Uterus (tissue), 2 donors: Measurements from ENCODE around the gene IFIT5.

Source experiments
- POLR2A ChIP-seq, 2 donors: fragments of 450-650 bp; IDR thresholded peaks; one replicate each; pipeline ENCODE4 v1.6.1; 2016; ENCODE audit warnings: antibody characterized with exemption in 2 of 2, mild to moderate bottlenecking in 1 of 2, moderate library complexity in 1 of 2
- TF ChIP-seq, protein P1 (sequence below), 4 experiments: fragments of 200-600 bp in 2 of 4; fragments of 450-650 bp in 2 of 4; sonication (generic) in 2 of 4; IDR thresholded peaks; one replicate each; pipeline ENCODE4 v1.5.1; 2016 to 2019; ENCODE audit warnings: antibody characterized with exemption in 4 of 4, mild to moderate bottlenecking in 2 of 4, moderate library complexity in 1 of 4

DNA sequence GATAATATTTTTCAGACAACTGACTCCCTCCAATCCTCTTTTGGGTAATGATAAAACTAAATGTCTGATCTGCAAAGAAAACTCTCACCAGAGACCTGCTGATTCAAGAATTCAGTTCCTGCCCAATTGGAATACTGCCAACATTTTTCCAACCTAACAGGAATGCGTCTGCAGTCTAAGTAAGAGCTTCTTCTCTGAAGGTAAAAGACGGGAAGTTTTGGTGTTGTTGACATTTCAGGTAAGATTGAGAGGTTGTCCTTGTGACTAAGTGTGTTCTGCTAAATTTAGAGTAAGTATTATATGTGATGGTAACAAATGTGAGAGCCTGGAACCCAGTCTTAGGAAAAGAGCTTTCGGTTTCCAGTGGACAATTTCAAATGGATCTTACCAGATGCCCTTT is 17.6 kb downstream of the IFIT5 start:
- TF ChIP-seq, protein P1, sequence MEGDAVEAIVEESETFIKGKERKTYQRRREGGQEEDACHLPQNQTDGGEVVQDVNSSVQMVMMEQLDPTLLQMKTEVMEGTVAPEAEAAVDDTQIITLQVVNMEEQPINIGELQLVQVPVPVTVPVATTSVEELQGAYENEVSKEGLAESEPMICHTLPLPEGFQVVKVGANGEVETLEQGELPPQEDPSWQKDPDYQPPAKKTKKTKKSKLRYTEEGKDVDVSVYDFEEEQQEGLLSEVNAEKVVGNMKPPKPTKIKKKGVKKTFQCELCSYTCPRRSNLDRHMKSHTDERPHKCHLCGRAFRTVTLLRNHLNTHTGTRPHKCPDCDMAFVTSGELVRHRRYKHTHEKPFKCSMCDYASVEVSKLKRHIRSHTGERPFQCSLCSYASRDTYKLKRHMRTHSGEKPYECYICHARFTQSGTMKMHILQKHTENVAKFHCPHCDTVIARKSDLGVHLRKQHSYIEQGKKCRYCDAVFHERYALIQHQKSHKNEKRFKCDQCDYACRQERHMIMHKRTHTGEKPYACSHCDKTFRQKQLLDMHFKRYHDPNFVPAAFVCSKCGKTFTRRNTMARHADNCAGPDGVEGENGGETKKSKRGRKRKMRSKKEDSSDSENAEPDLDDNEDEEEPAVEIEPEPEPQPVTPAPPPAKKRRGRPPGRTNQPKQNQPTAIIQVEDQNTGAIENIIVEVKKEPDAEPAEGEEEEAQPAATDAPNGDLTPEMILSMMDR (IDR thresholded peaks at IDR 0.05) = no peak
- TF ChIP-seq POLR2A (IDR thresholded peaks at IDR 0.05) = no peak
